HepG2 (cell line): Measurements from ENCODE around the gene SSPN. TPM values are rescaled to one million over a fixed set of nuclear protein-coding genes. Genes with fewer than 3 reads are reported as not detected.

Experiments used
- CBFB ChIP-seq: sonication (generic); formaldehyde crosslinking; IDR thresholded peaks from 2 replicates; pipeline ENCODE4 v1.4.0; 2020; ENCODE audit warnings: missing genetic modification reagents
- CEBPB ChIP-seq: IDR thresholded peaks from 2 replicates; pipeline ENCODE4 v1.6.1; 2011; ENCODE audit warnings: low read depth, low read length, improper control_type of control experiment, borderline replicate concordance
- CERS6 ChIP-seq: sonication (generic); formaldehyde crosslinking; IDR thresholded peaks from 2 replicates; pipeline ENCODE4 v1.5.0; 2020; ENCODE audit warnings: missing genetic modification reagents
- CREBL2 ChIP-seq: sonication (generic); formaldehyde crosslinking; IDR thresholded peaks from 2 replicates; pipeline ENCODE4 v1.8.1; 2023; ENCODE audit warnings: missing genetic modification reagents, mild to moderate bottlenecking, borderline replicate concordance
- DZIP1 ChIP-seq: sonication (generic); formaldehyde crosslinking; IDR thresholded peaks from 2 replicates; pipeline ENCODE4 v1.5.0; 2020; ENCODE audit warnings: mild to moderate bottlenecking, missing genetic modification reagents
- ELF1 ChIP-seq: sonication (generic); formaldehyde crosslinking; IDR thresholded peaks from 2 replicates; pipeline ENCODE4 v1.4.0; 2020; ENCODE audit warnings: missing genetic modification reagents
- HIVEP1 ChIP-seq: sonication (generic); formaldehyde crosslinking; IDR thresholded peaks from 2 replicates; pipeline ENCODE4 v1.4.0; 2020; ENCODE audit warnings: mild to moderate bottlenecking, missing genetic modification reagents
- JDP2 ChIP-seq: sonication (generic); formaldehyde crosslinking; IDR thresholded peaks from 2 replicates; pipeline ENCODE4 v1.8.1; 2022; ENCODE audit warnings: missing genetic modification reagents, borderline replicate concordance
- MAFF ChIP-seq: IDR thresholded peaks from 2 replicates; pipeline ENCODE4 v1.6.1; 2011; ENCODE audit warnings: low read depth, low read length, improper control_type of control experiment
- RCOR2 ChIP-seq: IDR thresholded peaks from 2 replicates; pipeline ENCODE4 v1.6.1; 2016; ENCODE audit warnings: missing biosample characterization, missing genetic modification reagents
- SP140L ChIP-seq: sonication (generic); formaldehyde crosslinking; IDR thresholded peaks from 2 replicates; pipeline ENCODE4 v1.4.0; 2020; ENCODE audit warnings: missing genetic modification reagents, borderline replicate concordance
- TBX3 ChIP-seq: fragments of 450-650 bp; IDR thresholded peaks from 2 replicates; pipeline ENCODE4 v1.6.1; 2017; ENCODE audit warnings: antibody characterized with exemption, mild to moderate bottlenecking, inconsistent platforms, borderline replicate concordance
- ZBTB44 ChIP-seq: sonication (generic); formaldehyde crosslinking; IDR thresholded peaks from 2 replicates; pipeline ENCODE4 v1.4.0; 2020; ENCODE audit warnings: missing genetic modification reagents
- ZFX ChIP-seq: sonication (generic); formaldehyde crosslinking; IDR thresholded peaks from 2 replicates; pipeline ENCODE4 v1.4.0; 2020; ENCODE audit warnings: mild to moderate bottlenecking, low read depth, missing genetic modification reagents, moderate library complexity
- ZNF280D ChIP-seq: sonication (generic); formaldehyde crosslinking; IDR thresholded peaks from 2 replicates; pipeline ENCODE4 v1.5.1; 2020; ENCODE audit warnings: mild to moderate bottlenecking, missing genetic modification reagents
- ZNF292 ChIP-seq: sonication (generic); formaldehyde crosslinking; IDR thresholded peaks from 2 replicates; pipeline ENCODE4 v1.8.1; 2022; ENCODE audit warnings: mild to moderate bottlenecking, low read depth, missing genetic modification reagents, borderline replicate concordance
- ZNF546 ChIP-seq: sonication (generic); formaldehyde crosslinking; conservative IDR thresholded peaks from 2 replicates; pipeline ENCODE4 v1.8.1; 2023; ENCODE audit warnings: mild to moderate bottlenecking, missing genetic modification reagents
- ZNF7 ChIP-seq: IDR thresholded peaks from 2 replicates; pipeline ENCODE4 v1.6.1; 2016; ENCODE audit warnings: missing biosample characterization, missing genetic modification reagents
- ZNF740 ChIP-seq: sonication (generic); formaldehyde crosslinking; IDR thresholded peaks from 2 replicates; pipeline ENCODE4 v1.4.0; 2020; ENCODE audit warnings: missing genetic modification reagents
- ZNF839 ChIP-seq: sonication (generic); formaldehyde crosslinking; IDR thresholded peaks from 2 replicates; pipeline ENCODE4 v1.4.0; 2020; ENCODE audit warnings: missing genetic modification reagents, mild to moderate bottlenecking, borderline replicate concordance
- polyA plus RNA-seq, 8 experiments: library from polyadenylated mRNA; depleted of rRNA in 3 of 8; stranded (reverse) in 7 of 8; unstranded in 1 of 8; fragments of >200 nt; fragmentation: Illumina TruSeq in 4 of 8; extraction: Trizol in 4 of 8; gene quantifications; 2 replicates each; pipeline versions ENCODE4 v1.2.1 to v1.2.3, GENCODE V29; 2011 to 2016; ENCODE audit warnings: low read depth in 4 of 8, missing spikeins in 1 of 8, mixed read lengths in 1 of 8; ENCODE audit not compliant: insufficient read depth in 1 of 8
- total RNA-seq, 5 experiments: library from RNA; depleted of rRNA; stranded (reverse); fragments of >200 nt; fragmentation: Illumina TruSeq; extraction: Trizol; gene quantifications; 2 replicates each; pipeline ENCODE4 v1.2.3, GENCODE V29; 2016; ENCODE audit warnings: low read depth in 1 of 5

The SSPN gene
- total and polyA plus RNA-seq, 2 of the 13 experiments (the other 11 are each of a cell fraction or from before 2014, with no cell fraction given): not detected

GRCh38 chr12:26274441-26275312, 79.3 kb downstream of the SSPN start (continued):
- TF ChIP-seq ZNF740 (CRISPR knock-in tag): no peak
- peak; percentile 70; the same call in 1 of the 2 replicates for TF ChIP-seq ELF1 (CRISPR knock-in tag)
- no peak for TF ChIP-seq CERS6 (CRISPR knock-in tag)
- TF ChIP-seq ZNF839 (CRISPR knock-in tag): no peak
- no peak for TF ChIP-seq ZNF7 (CRISPR knock-in tag)
- peak; percentile 60; the same call in 1 of the 2 replicates for TF ChIP-seq ZNF280D
- no peak for TF ChIP-seq HIVEP1
- peak; percentile 87 for TF ChIP-seq ZFX
- peak; percentile 97 for TF ChIP-seq CEBPB
- peak; percentile 87; the same call in 1 of the 2 replicates for TF ChIP-seq ZNF292 (CRISPR knock-in tag)
- no peak for TF ChIP-seq JDP2 (CRISPR knock-in tag)
- TF ChIP-seq SP140L (CRISPR knock-in tag): peak; percentile 78; the same call in 1 of the 2 replicates
- TF ChIP-seq MAFF: peak; percentile 21
- no peak for TF ChIP-seq ZNF546
- TF ChIP-seq CBFB (CRISPR knock-in tag): no peak
- TF ChIP-seq ZBTB44 (CRISPR knock-in tag): no peak
- no peak for TF ChIP-seq DZIP1 (CRISPR knock-in tag)
- TF ChIP-seq CREBL2 (CRISPR knock-in tag): no peak
- no peak for TF ChIP-seq TBX3
- peak; percentile 79 for TF ChIP-seq RCOR2 (CRISPR knock-in tag)
